Esophagus mucosa (tissue), 1 donor: ENCODE data around the gene RAI14. TPM values are rescaled to one million over a fixed set of nuclear protein-coding genes. Genes with fewer than 3 reads are reported as not detected.

ENCODE experiments used
- ATAC-seq: fragments of 200-7000 bp; cut with Tn5 transposase; one replicate; pipeline ENCODE4 v1.9.1; 2020
- total RNA-seq: library from RNA; stranded (reverse); gene quantifications from one replicate; pipeline ENCODE4 v1.2.4, GENCODE V29; 2023
- donor health status: DM: yes; HTN: yes; CAD: no.

The RAI14 gene
- total RNA-seq, 1 donor from 2014 or later = 9.8 TPM

DNA sequence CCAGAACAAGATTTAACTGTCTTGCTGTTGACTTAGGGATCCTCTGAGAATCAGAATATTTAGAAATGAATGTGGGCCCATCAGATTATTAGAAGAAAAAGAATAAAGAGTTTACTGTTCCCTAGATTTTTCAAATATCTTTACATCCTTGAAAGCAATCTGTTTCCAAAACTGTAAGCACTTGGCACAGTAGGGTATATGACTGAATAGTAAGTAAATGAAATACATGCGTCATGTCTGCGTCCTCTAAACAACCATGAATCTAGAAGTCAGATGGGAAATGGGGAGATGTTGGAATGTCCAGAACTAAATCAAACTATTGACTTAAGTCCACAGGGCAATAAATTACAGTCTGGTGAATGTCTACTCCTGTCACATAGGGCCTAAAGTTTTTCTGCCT, 209.0 kb downstream of the RAI14 start:
- ATAC-seq = no peak

DNA sequence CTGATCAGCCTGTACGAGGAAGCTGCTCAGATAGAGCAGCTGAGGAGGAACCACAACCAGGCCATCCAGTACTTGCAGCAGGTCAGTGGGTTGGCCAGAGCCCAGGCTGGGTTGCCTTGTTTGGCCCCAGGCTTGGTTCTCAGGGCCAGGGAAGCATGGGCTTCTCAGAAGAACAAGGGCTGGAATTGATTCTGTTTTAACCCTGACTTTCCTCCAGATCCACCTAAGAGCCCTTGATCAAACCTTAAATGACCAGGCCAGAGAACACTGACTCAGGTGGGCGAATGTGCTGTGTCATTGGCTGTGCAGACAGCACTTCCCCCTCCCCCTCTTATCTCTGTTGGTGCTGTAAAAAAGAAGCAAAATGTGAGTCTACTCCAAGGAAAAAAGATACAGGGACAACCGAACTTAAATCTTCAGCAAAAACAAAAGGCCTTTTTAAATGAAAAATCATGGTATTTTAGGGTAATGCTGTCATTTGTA, 210.9 kb downstream of the RAI14 start:
- no peak for ATAC-seq

DNA sequence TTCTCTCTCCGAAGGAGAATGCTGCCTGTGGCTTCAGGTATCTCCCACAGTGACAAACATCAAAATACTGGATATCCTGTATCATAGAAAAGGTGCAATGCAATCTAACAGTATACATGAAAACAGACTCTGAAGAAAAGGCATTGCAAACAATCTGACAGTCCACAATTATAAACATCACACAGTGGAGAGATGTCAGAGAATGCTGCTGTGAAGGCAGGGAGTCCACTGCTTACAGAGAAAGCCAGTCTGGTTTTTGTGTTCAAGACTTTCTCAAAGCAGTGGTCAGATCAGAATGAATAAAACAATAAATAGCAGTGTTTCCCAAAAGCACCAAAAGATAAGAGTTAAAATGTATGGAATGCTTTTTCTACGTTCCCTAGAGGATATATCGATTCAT, 211.5 kb downstream of the RAI14 start:
- no peak for ATAC-seq

DNA sequence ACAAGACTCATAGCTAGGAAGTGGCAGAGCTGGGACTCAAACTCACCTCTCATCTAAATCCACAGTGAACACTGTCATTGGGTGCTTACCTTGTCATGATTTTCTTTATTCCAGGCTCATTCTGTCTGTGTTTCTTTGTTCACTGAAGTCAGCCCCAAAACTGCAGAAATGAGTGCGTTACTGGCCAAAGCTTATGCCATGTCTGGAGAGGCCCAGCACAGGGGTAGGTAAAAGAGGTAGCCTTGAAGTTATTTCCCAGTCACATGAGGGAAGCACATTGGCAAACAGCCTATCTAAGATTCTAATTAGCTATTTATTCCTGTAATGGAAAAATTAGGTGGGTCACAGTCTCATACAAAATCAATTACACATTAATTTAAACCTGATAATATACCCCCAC, 212.7 kb downstream of the RAI14 start:
- ATAC-seq = no peak

DNA sequence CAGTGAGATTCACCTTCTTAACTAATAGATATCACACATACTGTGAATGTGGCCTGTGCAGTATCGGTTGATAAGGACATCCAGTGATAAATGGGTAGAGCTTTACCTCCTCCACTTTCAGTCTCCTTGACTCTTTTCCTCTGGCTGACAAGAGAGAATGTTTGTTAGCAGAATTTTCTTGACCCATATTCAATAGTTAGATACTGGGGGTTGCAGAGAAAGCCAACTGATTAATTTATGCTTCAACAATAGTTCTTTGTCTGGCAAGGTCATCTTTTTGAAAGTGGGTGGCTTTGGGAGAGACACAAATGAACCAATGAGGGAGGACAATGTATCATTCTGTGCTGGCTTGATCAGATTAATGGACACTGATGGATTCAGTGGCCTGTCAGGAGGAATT, 213.1 kb downstream of the RAI14 start:
- no peak for ATAC-seq

DNA sequence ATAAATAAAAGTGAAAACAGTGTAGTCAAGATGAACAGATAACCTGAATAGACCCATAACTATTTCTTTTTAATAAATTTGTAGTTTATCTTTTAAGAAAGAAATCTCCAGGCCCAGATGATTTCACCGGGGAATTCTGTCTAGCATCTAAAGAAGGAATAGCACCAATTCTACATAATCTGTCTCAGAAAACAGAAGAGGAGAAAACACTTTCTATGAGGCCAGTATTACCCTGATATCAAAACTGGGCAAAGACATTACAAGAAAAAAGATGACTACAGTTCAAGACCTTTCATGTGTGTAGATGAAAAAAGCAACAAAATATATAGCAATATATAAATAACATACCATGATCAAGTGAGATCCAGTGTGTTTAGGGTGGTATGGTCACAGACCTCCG, 214.3 kb downstream of the RAI14 start:
- no peak for ATAC-seq

DNA sequence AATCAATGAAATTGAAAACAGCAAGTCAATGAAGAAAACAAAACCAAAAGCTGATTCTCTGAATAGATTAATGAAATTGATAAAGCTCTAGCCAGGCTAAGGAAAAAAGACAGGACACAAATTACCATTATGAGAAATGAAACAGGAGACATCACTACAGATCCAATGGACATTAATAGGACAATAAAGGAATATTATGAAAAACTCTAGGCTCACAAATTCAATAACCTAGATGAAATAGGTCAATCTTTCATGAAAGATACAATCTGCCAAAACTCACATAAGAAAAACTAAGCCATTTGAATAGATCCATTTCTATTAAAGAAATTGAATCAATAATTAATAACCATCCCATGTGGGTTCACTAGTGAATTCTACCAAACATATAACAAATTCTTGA, 220.1 kb downstream of the RAI14 start:
- no peak for ATAC-seq

DNA sequence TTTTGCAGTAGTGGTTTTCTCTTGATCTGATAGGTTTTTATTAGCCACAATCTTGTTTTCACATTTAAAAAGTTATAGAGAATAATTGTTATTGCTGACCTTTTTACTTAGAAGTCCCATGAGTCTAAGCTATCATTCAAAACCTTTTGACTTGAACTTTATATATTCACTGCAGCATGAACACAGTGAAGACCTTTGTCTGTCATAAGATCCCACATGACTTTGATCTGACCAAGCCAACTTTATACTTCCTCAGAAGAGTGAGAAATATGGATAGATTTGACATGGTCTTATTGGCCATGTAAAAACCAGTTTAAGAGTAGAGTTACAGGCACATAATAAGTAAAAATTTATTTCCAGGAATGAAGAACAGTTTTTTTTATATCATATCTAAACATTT, 225.1 kb downstream of the RAI14 start:
- ATAC-seq = no peak

Other genes with a start within 250 kb of the RAI14 start
- not detected for gene TTC23L, start 182.8 kb downstream of the RAI14 start, total RNA-seq